ENCODE data around the gene CASR.
"Not testable (repeated sequence)": the region's sequence is repeated elsewhere in the genome, so short reads cannot be mapped to it uniquely, and the experiment has no call there.

Gene CASR

DNA sequence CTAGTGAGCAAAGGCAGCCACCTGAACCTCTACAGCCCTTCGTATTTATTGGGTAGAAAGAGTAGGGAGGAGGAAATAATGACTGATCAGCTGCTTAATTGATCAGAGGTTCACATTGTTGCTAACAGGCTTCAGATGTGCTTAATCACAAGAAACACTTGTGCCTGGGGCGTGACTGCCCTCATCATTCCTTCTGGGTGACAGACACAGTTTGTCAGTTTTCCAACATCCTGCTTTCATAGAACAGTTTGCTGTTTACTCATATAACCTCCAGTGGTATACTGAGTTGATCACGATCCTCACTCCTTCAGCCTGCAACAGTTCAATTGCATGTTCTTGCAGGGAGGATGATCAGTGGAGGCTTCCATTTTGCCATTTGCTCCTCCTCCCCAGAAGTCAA, 13.6 kb upstream of the CASR start:
- TF ChIP-seq, protein P1, sequence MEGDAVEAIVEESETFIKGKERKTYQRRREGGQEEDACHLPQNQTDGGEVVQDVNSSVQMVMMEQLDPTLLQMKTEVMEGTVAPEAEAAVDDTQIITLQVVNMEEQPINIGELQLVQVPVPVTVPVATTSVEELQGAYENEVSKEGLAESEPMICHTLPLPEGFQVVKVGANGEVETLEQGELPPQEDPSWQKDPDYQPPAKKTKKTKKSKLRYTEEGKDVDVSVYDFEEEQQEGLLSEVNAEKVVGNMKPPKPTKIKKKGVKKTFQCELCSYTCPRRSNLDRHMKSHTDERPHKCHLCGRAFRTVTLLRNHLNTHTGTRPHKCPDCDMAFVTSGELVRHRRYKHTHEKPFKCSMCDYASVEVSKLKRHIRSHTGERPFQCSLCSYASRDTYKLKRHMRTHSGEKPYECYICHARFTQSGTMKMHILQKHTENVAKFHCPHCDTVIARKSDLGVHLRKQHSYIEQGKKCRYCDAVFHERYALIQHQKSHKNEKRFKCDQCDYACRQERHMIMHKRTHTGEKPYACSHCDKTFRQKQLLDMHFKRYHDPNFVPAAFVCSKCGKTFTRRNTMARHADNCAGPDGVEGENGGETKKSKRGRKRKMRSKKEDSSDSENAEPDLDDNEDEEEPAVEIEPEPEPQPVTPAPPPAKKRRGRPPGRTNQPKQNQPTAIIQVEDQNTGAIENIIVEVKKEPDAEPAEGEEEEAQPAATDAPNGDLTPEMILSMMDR (IDR thresholded peaks at IDR 0.05; ENCODE audit: low read depth, low read length): no peak
- no peak for DNase-seq (ENCODE audit: low read depth in 2 of 2)
- no peak overlapping the region for H3K4me3 ChIP-seq (replicated peaks in 1 of 2; ENCODE audit: low read depth in 2 of 2, low read length in 2 of 2)

DNA sequence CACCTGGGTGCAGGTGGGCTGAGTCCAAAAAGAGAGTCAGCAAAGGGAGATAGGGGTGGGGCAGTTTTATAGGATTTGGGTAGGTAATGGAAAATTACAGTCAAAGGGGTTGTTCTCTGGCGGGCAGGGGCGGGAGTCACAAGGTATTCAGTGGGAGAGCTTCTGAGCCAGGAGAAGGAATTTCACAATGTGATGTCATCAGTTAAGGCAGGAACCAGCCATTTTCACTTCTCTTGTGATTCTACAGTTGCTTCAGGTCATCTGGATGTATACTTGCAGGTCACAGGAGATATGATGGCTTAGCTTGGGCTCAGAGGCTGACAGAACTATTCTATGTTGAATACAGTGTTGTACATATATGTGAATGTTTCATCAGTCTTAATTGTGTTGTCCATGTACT, 12.1 kb upstream of the CASR start:
- DNase-seq (ENCODE audit: low read depth in 2 of 2); H3K4me3 ChIP-seq (replicated peaks in 1 of 2; ENCODE audit: low read depth in 2 of 2, low read length in 2 of 2): not testable (repeated sequence)

DNA sequence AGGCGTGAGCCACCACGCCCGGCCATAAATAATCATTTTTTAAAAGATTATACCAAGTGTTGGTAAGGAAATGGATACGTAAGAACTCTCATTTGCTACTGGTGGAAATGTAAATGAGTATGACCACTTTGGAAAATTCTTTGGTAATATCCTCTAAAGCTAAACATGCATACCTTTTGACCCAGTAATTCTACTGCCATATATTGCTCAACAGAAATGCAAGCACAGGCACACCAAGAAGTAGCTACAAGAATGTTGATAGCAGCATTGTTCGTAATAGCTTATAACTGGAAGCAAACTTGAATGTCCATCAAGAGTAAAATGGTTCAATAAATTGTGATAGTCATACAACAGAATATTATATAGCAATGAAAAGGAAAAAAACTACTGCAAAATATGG, 4.8 kb upstream of the CASR start:
- TF ChIP-seq, protein P1 (IDR thresholded peaks at IDR 0.05; ENCODE audit: low read depth, low read length): no peak
- H3K4me3 ChIP-seq (replicated peaks in 1 of 2; ENCODE audit: low read depth in 2 of 2, low read length in 2 of 2): no peak overlapping the region
- DNase-seq (ENCODE audit: low read depth in 2 of 2): no peak

DNA sequence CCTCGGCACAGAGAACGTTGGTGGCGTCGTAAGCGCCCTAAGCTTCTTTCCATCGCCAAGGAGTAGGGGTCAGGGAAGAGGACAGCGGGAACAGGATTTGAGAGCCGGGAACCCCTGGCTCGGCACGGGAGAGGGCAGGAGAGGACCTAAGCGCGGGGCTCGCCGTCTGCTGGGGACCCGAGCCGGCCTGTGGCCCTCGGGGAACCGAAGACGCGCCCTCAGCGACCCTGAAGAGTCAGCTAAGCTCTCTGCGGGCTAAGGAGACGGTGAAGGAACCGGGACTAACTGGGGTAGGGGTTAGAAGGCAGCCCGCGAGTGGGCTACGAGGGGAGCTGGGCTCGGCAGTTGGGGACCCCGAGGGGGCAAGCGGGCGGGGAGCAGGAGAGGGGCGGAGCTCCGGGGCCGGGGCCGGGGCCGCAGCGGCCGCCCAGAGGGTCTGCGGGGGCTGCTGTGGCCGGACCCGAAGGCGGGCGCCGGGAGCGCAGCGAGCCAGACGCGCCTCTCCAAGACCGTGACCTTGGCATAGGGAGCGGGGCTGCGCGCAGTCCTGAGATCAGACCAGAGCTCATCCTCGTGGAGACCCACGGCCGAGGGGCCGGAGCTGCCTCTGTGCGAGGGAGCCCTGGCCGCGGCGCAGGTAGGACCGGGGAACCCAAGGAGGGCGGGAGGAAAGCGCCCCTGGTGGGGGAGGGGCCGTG, 574 bp downstream of the CASR start:
- TF ChIP-seq, protein P1 (IDR thresholded peaks at IDR 0.05; ENCODE audit: low read depth, low read length): no peak
- no peak for DNase-seq (ENCODE audit: low read depth in 2 of 2)
- H3K4me3 ChIP-seq (replicated peaks in 1 of 2; ENCODE audit: low read depth in 2 of 2, low read length in 2 of 2): no peak overlapping the region

DNA sequence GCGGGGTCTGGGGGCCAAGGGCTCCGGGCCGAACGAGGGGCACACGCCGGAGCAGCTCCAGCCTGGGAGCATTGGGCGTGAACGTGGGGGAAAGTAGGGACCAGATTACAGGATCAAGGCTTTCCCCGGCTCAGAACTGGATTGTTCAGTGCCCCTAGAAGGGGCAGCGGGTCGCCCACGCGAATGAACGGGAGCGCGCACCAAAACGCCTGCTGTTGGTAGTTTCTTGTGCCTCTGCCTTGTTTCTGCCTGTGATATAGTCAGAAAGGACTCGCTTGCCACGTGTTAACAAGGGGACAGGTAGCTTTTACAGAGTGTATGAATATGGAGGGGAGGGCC, 1.1 kb downstream of the CASR start:
- H3K4me3 ChIP-seq (replicated peaks in 1 of 2; ENCODE audit: low read depth in 2 of 2, low read length in 2 of 2): no peak overlapping the region
- TF ChIP-seq, protein P1 (IDR thresholded peaks at IDR 0.05; ENCODE audit: low read depth, low read length): no peak
- no peak for DNase-seq (ENCODE audit: low read depth in 2 of 2)

DNA sequence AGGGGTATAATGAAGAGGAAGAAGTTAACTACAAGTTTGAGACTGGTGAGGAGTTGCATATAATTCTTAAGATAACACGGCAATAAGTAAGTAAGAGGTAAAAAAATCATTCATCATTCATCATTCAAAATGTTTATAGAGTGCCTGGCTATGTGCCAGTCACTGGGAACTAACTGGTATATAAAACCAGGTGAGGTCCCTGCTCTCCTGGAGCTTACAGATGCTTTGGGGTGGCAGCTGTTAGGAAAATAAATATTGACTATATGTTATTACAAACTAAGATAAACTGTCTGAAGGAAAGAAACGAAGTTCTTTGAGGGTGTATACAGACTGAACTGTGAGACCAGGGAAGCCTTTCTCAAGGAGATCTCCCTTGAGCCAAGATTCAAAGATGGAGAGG, 2.9 kb downstream of the CASR start:
- TF ChIP-seq, protein P1 (IDR thresholded peaks at IDR 0.05; ENCODE audit: low read depth, low read length): no peak
- H3K4me3 ChIP-seq (replicated peaks in 1 of 2; ENCODE audit: low read depth in 2 of 2, low read length in 2 of 2): no peak overlapping the region
- DNase-seq (ENCODE audit: low read depth in 2 of 2): no peak

DNA sequence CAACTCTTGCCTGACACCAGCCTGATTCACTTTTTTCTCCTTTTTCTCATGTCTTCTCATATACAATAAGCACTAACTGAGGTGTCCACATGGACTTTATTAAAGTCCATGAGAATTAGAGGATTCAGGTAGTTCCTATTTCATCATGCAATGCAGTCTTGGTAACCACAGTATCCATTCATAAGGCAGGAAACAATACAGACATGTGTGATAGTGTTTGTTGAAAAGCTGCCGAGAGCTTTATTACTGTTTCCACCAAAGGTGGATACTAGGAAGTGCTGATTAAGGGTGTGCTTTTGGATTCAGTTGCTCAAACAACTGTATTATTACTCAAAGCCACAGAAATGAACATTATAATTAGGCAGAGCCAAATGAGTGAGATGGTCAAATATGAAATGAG, 5.3 kb downstream of the CASR start:
- DNase-seq (ENCODE audit: low read depth in 2 of 2): no peak
- TF ChIP-seq, protein P1 (IDR thresholded peaks at IDR 0.05; ENCODE audit: low read depth, low read length): no peak
- H3K4me3 ChIP-seq (replicated peaks in 1 of 2; ENCODE audit: low read depth in 2 of 2, low read length in 2 of 2): no peak overlapping the region

All from cardiac fibroblast (primary cell).